ENCODE results near the gene PPP1R9B.

PPP1R9B gene

DNA sequence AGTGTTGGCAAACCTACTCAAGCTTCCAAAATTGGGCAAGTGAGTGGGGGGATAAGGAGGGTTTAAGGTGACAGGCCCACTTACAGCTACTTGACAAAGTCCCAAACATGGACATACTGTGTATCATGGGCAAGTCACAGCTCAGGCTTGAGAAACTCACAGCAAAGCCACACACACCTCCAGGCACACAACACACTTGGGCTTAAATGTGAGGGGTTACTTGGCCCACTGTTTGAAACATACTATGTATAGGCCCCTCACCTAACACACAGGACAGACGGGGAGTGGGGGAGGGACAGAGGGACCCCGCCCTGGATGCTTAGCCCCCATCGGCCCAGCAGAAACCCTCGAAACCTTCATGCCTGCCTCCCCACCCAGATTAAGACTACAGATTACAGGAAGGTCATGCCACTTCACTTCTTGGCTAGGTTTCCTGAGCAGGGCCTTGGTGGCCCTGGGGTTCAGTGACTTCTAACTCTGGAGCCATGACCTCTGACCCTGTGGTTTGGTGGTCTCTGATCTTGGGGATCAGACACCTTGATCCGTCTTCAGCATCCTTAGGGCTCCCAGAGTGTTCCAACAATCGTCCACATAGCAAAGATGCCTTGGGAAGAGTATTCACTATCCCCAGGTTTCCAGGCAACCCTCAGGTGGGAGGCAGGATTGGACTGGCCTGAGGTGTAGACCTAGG lies 18.2 kb downstream of the PPP1R9B start:
- TF ChIP-seq, protein P1, sequence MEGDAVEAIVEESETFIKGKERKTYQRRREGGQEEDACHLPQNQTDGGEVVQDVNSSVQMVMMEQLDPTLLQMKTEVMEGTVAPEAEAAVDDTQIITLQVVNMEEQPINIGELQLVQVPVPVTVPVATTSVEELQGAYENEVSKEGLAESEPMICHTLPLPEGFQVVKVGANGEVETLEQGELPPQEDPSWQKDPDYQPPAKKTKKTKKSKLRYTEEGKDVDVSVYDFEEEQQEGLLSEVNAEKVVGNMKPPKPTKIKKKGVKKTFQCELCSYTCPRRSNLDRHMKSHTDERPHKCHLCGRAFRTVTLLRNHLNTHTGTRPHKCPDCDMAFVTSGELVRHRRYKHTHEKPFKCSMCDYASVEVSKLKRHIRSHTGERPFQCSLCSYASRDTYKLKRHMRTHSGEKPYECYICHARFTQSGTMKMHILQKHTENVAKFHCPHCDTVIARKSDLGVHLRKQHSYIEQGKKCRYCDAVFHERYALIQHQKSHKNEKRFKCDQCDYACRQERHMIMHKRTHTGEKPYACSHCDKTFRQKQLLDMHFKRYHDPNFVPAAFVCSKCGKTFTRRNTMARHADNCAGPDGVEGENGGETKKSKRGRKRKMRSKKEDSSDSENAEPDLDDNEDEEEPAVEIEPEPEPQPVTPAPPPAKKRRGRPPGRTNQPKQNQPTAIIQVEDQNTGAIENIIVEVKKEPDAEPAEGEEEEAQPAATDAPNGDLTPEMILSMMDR (conservative IDR thresholded peaks at IDR 0.05; ENCODE audit: low read depth, low read length), result no peak
- no peak for DNase-seq (ENCODE audit: low read depth)
- no peak overlapping the region for H3K4me3 ChIP-seq (ENCODE audit: low read length)

DNA sequence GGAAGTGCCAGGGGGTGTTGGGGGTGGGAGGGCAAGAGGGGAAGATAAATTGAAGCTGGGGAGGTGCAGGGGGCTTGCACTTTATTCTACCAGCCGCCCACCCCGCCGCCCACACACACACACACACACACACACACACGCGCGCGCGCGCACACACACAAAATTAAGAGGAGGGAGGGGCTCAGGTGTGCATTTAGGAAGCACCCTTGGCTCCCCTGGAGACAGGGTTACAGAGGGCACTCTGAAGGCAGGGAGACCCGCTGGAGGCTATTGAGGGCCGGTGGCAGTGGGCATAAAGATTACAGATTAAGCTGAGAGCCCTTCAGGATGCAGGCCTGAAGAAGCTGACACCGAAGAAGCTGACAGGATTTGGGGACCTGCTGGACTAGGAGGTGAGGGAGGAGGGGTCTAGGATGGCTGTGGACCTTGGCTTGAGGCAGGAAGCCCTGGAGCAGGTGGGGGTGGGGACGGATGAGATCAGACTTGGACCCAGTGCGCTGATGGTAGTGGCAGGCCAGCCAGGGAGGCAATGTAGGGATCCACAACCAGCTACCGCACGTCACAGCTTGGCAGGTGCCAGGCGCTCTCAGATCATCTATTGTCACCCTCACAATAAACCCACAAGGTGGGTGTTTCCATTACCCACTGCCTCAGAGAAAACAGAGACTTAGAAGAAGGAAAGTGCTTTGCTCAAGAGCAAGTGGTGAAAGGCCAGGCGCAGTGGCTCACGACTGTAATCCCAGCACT lies 19.7 kb downstream of the PPP1R9B start:
- TF ChIP-seq, protein P1 (conservative IDR thresholded peaks at IDR 0.05; ENCODE audit: low read depth, low read length), result no peak
- H3K4me3 ChIP-seq (ENCODE audit: low read length), result no peak overlapping the region
- no peak for DNase-seq (ENCODE audit: low read depth)

DNA sequence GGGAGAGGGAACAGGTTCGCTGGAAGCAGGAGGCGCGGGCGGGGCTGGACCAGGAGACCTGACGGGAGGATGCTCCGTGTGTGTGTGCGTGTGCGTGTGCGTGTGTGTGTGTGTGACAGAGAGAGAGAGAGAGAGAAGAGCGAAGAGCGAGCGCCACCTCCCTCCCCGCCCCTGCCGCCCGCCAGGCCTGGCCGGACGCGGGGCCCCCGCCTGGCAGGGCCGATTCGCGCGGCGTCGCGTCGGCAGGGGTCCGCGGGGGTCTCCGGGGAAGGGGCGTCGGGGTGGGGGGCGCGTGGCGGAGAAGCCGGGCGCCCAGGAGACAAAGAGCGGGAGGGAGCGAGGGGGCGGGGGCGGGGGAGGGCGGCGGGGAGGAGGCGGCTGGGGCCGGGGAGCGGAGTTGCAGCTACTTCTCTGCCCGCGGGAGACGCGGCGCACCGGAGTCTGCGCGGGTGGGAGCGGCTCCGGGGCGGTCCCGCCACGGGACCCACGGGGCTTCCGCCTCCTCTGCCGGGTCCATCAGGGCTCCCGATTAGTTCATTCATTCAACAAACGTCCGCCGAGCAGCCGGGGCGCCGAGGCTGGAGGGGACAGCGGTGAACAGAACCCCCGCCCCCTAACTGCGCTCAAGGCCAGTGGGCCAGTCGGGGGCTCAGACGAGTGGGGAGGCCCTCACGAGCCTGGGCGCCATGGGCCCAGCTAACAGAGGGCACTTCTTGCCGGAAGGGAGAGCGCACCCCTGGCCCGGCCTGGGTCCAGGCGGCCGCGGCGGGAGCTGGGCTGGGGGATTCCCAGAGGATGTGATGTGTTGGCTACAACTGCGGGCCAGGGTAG lies 20.5 kb downstream of the PPP1R9B start, which contains the start of gene SAMD14:
Gene SAMD14, minus strand, starts transcription at position 433 of the 831 bp plus-strand sequence. CDS start 5,201 bp downstream, outside the sequence.
- H3K4me3 ChIP-seq (ENCODE audit: low read length), result peak within 1 kb of the TSS; percentile 46
- no peak for DNase-seq (ENCODE audit: low read depth)
- TF ChIP-seq, protein P1 (conservative IDR thresholded peaks at IDR 0.05; ENCODE audit: low read depth, low read length), result no peak

DNA sequence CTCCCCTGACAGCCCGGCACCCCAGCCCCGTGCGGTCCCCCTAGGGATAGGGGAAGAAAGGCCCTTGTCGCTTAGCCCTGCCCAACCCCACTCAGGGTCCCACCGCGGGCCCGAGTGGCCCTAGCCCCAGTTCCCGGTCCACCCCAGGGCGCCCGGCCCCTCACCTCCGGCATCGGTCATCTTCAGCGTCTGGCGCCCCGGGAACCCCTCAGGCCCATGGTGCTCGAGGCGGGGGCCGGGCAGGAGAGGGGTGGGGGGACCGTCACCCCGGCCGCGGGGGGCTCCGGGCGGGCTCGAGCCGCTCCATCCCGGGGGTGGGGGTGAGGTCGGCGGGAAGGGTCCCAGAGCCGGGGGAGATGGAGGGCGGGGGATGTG lies 21.1 kb downstream of the PPP1R9B start:
- no peak for DNase-seq (ENCODE audit: low read depth)
- H3K4me3 ChIP-seq (ENCODE audit: low read length), result peak overlapping the region; percentile 46
- TF ChIP-seq, protein P1 (conservative IDR thresholded peaks at IDR 0.05; ENCODE audit: low read depth, low read length), result no peak

DNA sequence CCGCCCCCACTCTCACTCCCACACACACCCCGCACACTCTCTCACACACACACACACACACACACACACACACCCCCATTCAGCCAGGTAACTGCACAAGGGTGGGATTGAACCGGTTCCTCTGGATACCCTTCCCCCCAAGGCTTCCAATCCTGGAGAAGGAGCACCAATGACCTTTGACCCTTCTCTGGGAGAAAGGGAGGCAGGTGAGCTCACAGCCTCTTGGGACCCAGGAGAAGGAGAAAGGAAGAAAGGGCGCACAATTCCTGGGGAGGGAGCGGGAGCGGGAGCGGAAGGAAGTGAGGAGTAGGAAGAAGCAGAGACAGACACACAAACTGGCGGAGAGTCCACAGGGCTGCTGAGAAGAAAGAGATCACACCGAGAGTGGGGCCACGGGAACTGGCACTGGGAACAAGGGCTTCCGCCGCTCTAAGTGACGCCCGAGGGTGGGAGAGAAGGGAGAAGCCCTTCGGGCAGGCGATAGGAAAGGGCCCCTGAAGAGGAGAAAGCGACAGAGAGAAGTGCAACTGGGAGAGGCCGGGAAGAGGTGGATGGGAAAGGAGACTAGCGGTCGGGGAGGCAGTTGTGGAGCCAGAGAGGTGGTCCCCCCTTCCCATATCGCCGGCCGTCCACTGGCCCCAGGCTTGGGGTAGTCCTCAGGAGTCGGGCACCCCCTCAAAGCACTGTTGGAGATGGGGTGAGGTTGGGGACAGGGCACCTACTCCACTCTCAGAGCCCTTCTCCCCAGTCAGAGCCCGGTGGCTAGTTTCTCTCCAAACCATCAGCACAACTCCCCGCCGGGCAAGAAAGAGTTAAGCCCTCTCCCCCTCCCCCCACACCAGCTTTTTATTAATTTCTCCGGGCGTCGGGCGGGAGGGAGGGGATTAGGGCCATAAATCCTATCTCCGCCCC lies 21.8 kb downstream of the PPP1R9B start:
- TF ChIP-seq, protein P1 (conservative IDR thresholded peaks at IDR 0.05; ENCODE audit: low read depth, low read length), result no peak
- DNase-seq (ENCODE audit: low read depth), result no peak
- H3K4me3 ChIP-seq (ENCODE audit: low read length), result peak overlapping the region; percentile 46

DNA sequence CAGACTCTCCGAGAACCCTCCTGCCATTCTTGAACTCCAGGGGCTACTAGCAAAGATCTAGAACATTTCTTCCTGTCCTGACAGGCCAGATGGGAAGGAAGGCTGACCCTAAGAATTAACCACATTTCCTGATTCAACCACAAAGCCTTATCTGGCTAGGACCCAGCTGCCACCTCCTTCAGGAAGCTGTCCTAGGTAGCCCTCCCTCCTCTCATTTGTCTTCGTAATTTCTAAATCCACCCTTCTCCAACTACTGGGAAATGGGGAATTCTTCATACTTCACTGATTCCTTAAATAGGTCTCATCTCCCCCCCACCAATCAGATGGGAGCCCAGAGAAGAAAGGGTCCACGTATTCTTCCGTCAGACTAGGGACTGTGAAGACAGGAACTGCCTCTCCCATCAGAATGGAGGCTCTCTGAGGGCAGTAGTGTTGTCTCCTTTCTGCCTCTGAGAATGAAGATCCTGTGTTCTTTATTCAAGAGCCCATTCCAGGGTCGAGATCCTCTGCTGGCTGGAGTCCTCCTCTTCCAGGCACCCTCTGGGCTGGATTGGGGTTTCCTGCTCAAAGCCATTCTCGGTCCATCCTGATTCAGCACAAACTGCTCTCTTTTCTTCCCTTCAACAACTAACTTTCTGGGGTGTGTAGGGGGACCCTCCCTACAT lies 22.6 kb downstream of the PPP1R9B start:
- DNase-seq (ENCODE audit: low read depth), result no peak
- no peak overlapping the region for H3K4me3 ChIP-seq (ENCODE audit: low read length)
- TF ChIP-seq, protein P1 (conservative IDR thresholded peaks at IDR 0.05; ENCODE audit: low read depth, low read length), result no peak

All from retinal pigment epithelial cell (primary cell).